Peyer's patch (tissue), 4 donors: ENCODE measurements around the gene TTC5.

Source experiments
- CTCF ChIP-seq, 6 experiments: fragments of 450-650 bp in 4 of 6; fragments of 200-600 bp in 2 of 6; sonication (generic) in 1 of 6; IDR thresholded peaks; one replicate each; pipeline ENCODE4 v1.5.1; 2017 to 2019; ENCODE audit warnings: antibody characterized with exemption in 6 of 6, mild to moderate bottlenecking in 3 of 6, moderate library complexity in 1 of 6
- POLR2A ChIP-seq, 2 donors: fragments of 450-650 bp; IDR thresholded peaks; one replicate each; pipeline ENCODE4 v1.5.1; 2017; ENCODE audit warnings: antibody characterized with exemption in 2 of 2, mild to moderate bottlenecking in 2 of 2, moderate library complexity in 2 of 2

- TF ChIP-seq CTCF (IDR thresholded peaks at IDR 0.05): no peak
- TF ChIP-seq POLR2A (IDR thresholded peaks at IDR 0.05): no peak
Measured at GRCh38 chr14:20328705-20329104, 23.0 kb upstream of the TTC5 start.
